ENCODE results near the gene RBM22.

Gene RBM22

GRCh38 chr5:150650021-150651006, 50.5 kb downstream of the RBM22 start:
- no peak for DNase-seq

GRCh38 chr5:150649108-150650020, 51.5 kb downstream of the RBM22 start:
- DNase-seq: no peak

GRCh38 chr5:150648294-150649107, 52.4 kb downstream of the RBM22 start:
- DNase-seq: no peak

- DNase-seq: no peak
These were observed 53.3 kb downstream of the RBM22 start for GRCh38 chr5:150647275-150648251.

- DNase-seq: peak; percentile 82
These were observed 55.7 kb downstream of the RBM22 start for GRCh38 chr5:150645070-150645700.

- peak; percentile 64 for DNase-seq
These were observed 56.3 kb downstream of the RBM22 start for GRCh38 chr5:150644514-150644913.

- no peak for DNase-seq
These were observed 56.8 kb downstream of the RBM22 start for GRCh38 chr5:150644058-150644457.

GRCh38 chr5:150642991-150643710, 57.7 kb downstream of the RBM22 start:
- no peak for DNase-seq

GRCh38 chr5:150642567-150642927, 58.3 kb downstream of the RBM22 start:
- peak; percentile 60 for DNase-seq

- DNase-seq: no peak
These were observed 58.9 kb downstream of the RBM22 start for GRCh38 chr5:150641824-150642566.

GRCh38 chr5:150641006-150641570, 59.8 kb downstream of the RBM22 start:
- no peak for DNase-seq
